ENCODE measurements around the gene RADIL. TPM values are rescaled to one million over a fixed set of nuclear protein-coding genes. Genes with fewer than 3 reads are reported as not detected.

Gene RADIL
- total RNA-seq, 4 donors from 2014 or later, result 1.5 to 2.6 (median 2.1) TPM

GRCh38 chr7:4916113-4916512 lies 32.6 kb upstream of the RADIL start:
- DNase-seq (ENCODE audit: low spot score in 2 of 2), result no peak
- intact Hi-C loops (cut with DNase I; ENCODE audit: low total_unique reads), result no loop called here
- TF ChIP-seq POLR2A (IDR thresholded peaks at IDR 0.05), result no peak
- TF ChIP-seq, protein P1, sequence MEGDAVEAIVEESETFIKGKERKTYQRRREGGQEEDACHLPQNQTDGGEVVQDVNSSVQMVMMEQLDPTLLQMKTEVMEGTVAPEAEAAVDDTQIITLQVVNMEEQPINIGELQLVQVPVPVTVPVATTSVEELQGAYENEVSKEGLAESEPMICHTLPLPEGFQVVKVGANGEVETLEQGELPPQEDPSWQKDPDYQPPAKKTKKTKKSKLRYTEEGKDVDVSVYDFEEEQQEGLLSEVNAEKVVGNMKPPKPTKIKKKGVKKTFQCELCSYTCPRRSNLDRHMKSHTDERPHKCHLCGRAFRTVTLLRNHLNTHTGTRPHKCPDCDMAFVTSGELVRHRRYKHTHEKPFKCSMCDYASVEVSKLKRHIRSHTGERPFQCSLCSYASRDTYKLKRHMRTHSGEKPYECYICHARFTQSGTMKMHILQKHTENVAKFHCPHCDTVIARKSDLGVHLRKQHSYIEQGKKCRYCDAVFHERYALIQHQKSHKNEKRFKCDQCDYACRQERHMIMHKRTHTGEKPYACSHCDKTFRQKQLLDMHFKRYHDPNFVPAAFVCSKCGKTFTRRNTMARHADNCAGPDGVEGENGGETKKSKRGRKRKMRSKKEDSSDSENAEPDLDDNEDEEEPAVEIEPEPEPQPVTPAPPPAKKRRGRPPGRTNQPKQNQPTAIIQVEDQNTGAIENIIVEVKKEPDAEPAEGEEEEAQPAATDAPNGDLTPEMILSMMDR (IDR thresholded peaks at IDR 0.05), result no peak
- 66 to 72% methylated on average over 8 of the region's 8 CpGs for WGBS, 2 donors
- H3K4me3 ChIP-seq (ENCODE audit: low read depth, poor library complexity, severe bottlenecking), result no peak overlapping the region

DNA sequence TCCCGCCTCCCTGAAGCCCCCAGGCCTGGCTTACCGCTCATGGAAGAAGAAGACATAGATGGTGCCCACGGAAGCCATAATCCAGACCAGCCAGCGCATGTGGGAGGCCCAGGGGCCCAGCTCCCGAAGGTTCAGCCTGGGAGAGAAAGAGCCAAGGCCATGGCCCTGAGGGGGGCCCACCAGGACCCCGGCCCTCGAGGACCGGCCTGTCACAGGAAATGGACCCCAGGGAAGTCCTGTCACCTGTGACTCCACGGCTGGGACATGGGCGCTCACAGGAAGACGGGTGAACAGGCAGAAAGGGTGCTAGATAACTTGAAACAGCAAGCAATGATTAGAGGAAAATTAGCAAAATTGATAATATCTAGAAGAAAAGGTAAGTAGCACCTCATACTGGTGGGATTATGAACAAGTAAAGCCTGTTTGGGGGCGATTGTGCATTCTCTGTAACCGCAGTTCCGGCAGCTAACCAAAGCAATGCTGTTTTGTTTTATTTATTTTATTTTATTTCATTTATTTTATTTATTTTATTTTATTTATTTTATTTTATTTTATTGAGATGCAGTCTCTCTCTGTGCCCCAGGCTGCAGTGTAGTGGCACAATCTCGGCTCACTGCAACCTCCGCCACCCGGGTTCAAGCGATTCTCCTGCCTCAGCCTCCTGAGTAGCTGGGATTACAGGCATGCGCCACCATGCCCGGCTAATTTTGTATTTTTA lies 27.8 kb upstream of the RADIL start:
- DNase-seq (ENCODE audit: low spot score in 2 of 2), result no peak
- intact Hi-C loops (cut with DNase I; ENCODE audit: low total_unique reads), result no loop called here
- TF ChIP-seq POLR2A (IDR thresholded peaks at IDR 0.05), result no peak
- TF ChIP-seq, protein P1 (IDR thresholded peaks at IDR 0.05), result no peak
- H3K4me3 ChIP-seq (ENCODE audit: low read depth, poor library complexity, severe bottlenecking), result no peak overlapping the region
- 86 to 87% methylated on average over 20 of the region's 20 CpGs for WGBS, 2 donors

DNA sequence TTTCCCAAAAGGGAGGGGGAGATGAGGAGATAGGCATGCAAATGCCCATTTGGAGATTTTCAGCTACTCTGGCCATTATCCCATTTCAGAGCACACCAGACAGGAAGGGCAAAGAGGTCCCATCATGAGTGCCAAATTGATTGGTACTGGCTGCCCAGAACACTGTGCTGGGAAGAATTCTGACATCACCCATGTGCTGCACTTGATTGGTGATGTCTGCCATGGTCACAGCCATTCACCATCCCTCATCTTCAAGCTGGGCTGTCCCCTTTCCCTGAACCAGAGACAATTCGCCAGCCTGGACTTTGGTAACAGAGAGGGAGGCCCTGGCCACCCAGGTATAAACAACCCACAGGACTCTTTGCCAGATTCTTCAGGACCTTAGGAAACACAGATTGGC lies 23.2 kb upstream of the RADIL start:
- no peak for TF ChIP-seq POLR2A (IDR thresholded peaks at IDR 0.05)
- TF ChIP-seq, protein P1 (IDR thresholded peaks at IDR 0.05), result no peak
- intact Hi-C loops (cut with DNase I; ENCODE audit: low total_unique reads), result loop anchor here (5.0 kb wide), 1 partner anchor 659 kb away; no protein-coding TSS in a partner anchor
- no peak overlapping the region for H3K4me3 ChIP-seq (ENCODE audit: low read depth, poor library complexity, severe bottlenecking)
- no peak for DNase-seq (ENCODE audit: low spot score in 2 of 2)
- 75 to 76% methylated on average over 1 of the region's 1 CpG for WGBS, 2 donors

- WGBS, 2 donors, result 66 to 88% methylated on average over 1 of the region's 1 CpG
- TF ChIP-seq POLR2A (IDR thresholded peaks at IDR 0.05), result no peak
- TF ChIP-seq, protein P1 (IDR thresholded peaks at IDR 0.05), result no peak
- no peak for DNase-seq (ENCODE audit: low spot score in 2 of 2)
- no peak overlapping the region for H3K4me3 ChIP-seq (ENCODE audit: low read depth, poor library complexity, severe bottlenecking)
- intact Hi-C loops (cut with DNase I; ENCODE audit: low total_unique reads), result loop anchor here (5.0 kb wide), 1 partner anchor 658 kb away; no protein-coding TSS in a partner anchor
These were observed 21.7 kb upstream of the RADIL start for GRCh38 chr7:4905171-4905570.

DNA sequence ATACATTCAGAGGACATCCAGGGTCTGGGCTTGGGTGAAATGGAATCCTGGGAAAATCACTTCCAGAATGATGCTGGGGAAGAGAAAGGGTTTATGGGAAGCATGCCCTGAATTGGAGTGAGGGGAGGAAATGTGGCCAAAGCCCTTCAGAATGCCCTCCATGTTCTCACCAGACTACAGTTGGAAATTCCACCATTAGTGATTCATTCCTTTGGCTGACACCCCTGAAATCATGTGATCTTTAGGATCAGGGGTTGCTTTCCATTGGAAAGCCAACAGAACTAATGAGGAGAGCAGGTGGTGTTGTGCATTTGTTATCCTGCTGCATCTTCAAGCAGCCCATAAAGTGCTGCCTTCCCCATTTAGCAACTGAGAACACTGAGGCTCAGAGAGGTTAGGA lies 20.8 kb upstream of the RADIL start:
- no peak for DNase-seq (ENCODE audit: low spot score in 2 of 2)
- TF ChIP-seq, protein P1 (IDR thresholded peaks at IDR 0.05), result no peak
- intact Hi-C loops (cut with DNase I; ENCODE audit: low total_unique reads), result no loop called here
- H3K4me3 ChIP-seq (ENCODE audit: low read depth, poor library complexity, severe bottlenecking), result no peak overlapping the region

DNA sequence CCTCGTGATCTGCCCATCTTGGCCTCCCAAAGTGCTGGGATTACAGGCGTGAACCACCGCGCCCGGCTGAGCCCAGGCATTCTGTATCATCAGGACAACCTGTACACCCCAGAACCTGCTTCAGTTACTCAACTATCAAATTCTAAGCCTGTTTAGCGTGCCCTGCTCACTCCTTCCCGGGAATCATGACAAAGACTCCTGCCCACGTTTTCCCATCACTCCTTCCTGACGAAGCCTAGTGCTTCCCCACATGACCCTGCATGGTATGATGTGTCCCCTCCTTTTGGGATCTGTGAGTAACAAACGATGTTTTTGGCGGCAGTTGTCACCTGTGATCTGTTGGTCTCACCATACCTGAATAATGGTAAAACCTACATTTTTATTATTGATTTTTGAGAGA lies 12.2 kb upstream of the RADIL start:
- intact Hi-C loops (cut with DNase I; ENCODE audit: low total_unique reads), result no loop called here
- 86 to 90% methylated on average over 11 of the region's 11 CpGs for whole genome bisulfite sequencing, 2 donors
- H3K4me3 ChIP-seq (ENCODE audit: low read depth, poor library complexity, severe bottlenecking), result no peak overlapping the region
- DNase-seq (ENCODE audit: low spot score in 2 of 2), result no peak
- TF ChIP-seq POLR2A (IDR thresholded peaks at IDR 0.05), result no peak
- TF ChIP-seq, protein P1 (IDR thresholded peaks at IDR 0.05), result no peak

All from lower leg skin (tissue), 4 donors.